ENCODE measurements around the gene GNG12.

DNA sequence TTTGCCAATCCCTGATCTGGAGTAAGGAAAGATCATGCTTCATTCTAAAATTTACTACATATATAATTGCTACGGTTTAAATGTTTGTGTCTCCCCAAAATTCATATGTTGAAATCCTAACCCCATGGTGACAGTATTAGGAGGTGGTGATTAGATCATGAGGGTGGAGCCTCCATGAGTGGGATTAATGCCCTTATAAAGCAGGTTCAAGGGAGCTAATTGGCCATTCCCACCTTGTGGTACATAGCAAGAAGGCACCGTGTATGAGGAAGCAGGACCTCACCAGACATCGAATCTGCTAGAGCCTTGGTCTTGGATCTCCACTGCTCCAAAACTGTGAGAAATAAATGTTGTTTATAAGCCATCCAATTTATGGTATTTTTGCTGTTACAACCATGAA is 92.7 kb downstream of the GNG12 start:
- TF ChIP-seq, protein P1, sequence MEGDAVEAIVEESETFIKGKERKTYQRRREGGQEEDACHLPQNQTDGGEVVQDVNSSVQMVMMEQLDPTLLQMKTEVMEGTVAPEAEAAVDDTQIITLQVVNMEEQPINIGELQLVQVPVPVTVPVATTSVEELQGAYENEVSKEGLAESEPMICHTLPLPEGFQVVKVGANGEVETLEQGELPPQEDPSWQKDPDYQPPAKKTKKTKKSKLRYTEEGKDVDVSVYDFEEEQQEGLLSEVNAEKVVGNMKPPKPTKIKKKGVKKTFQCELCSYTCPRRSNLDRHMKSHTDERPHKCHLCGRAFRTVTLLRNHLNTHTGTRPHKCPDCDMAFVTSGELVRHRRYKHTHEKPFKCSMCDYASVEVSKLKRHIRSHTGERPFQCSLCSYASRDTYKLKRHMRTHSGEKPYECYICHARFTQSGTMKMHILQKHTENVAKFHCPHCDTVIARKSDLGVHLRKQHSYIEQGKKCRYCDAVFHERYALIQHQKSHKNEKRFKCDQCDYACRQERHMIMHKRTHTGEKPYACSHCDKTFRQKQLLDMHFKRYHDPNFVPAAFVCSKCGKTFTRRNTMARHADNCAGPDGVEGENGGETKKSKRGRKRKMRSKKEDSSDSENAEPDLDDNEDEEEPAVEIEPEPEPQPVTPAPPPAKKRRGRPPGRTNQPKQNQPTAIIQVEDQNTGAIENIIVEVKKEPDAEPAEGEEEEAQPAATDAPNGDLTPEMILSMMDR (IDR thresholded peaks at IDR 0.05): no peak
- no peak for TF ChIP-seq EP300 (IDR thresholded peaks at IDR 0.05)
- no peak for TF ChIP-seq POLR2AphosphoS5 (IDR thresholded peaks at IDR 0.05)

Data from stomach (tissue), 4 donors.